C4-2B (cell line): ENCODE data around the gene BDH1.

Experiments used
- ZFX ChIP-seq: fragments of 450-650 bp; IDR thresholded peaks from 2 replicates; pipeline ENCODE4 v1.6.1; 2017
- TF ChIP-seq, protein P1 (sequence below): fragments of 450-650 bp; conservative IDR thresholded peaks from 2 replicates; pipeline ENCODE4 v1.5.1; 2017; ENCODE audit warnings: mild to moderate bottlenecking

DNA sequence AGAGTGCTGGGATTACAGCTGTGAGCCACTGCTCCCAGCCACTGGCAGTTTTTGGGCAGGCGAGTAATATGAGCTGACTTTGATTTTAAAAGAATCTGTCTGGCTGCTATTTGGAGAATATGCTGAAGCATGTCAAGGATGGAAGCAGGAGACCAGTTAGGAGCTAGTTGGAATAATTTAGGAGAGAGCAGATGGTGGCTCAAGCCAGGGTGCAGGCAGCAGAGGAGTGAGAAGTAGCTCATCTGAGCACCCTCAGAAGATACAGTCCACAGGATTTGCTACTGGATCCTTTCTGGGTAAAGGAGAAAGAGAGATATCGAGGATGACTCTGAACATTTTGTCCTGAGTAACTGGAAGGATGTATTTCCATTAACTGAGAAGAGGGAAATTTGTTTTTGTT is 30.4 kb upstream of the BDH1 start:
- TF ChIP-seq, protein P1, sequence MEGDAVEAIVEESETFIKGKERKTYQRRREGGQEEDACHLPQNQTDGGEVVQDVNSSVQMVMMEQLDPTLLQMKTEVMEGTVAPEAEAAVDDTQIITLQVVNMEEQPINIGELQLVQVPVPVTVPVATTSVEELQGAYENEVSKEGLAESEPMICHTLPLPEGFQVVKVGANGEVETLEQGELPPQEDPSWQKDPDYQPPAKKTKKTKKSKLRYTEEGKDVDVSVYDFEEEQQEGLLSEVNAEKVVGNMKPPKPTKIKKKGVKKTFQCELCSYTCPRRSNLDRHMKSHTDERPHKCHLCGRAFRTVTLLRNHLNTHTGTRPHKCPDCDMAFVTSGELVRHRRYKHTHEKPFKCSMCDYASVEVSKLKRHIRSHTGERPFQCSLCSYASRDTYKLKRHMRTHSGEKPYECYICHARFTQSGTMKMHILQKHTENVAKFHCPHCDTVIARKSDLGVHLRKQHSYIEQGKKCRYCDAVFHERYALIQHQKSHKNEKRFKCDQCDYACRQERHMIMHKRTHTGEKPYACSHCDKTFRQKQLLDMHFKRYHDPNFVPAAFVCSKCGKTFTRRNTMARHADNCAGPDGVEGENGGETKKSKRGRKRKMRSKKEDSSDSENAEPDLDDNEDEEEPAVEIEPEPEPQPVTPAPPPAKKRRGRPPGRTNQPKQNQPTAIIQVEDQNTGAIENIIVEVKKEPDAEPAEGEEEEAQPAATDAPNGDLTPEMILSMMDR = no peak
- no peak for TF ChIP-seq ZFX
